HG03571 (cell line): ENCODE results near the gene MYEOV.

ENCODE experiments used
- ATAC-seq: cut with Tn5 transposase; IDR thresholded peaks from one replicate; pipeline ENCODE4 v1.9.1; 2021; ENCODE audit not compliant: unreplicated experiment

The MYEOV gene

DNA sequence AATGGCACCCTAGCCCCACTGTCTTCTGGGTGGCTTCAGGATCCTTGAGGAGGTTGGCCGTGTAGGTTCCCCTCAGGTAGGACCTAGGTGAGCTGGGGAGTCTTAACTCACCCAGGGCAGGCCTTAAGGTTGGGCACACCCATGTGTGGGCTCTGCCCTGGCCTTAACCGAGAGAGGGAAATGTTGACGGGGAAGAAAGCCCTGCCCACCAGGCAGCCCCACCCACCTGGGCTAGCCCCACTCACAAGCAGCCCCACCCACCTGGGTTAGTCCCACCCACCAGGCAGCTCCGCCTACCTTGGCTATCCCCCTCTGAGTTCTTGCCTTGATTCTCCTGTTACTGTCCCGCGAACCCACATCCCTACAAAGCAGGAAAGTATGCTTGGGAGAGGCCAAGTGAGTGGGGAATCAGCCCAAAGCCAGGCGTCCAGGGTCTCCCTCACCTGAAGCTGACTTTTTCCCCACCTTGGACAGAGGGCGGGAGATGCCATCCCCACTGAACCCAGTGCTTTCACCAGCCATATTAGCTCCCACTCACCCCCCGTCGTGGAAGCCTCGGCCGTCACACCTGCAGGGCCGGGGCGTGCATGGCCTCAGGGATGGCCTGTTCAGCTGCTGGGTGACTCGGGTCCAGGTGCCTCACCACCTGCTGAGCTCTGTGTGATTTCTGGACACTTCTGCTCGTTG is at the start of gene MYEOV:
Gene MYEOV (plus strand): TSS at position 337 of the 687 bp plus-strand sequence. CDS start 1,200 bp downstream, outside the sequence.
- ATAC-seq, result no peak

DNA sequence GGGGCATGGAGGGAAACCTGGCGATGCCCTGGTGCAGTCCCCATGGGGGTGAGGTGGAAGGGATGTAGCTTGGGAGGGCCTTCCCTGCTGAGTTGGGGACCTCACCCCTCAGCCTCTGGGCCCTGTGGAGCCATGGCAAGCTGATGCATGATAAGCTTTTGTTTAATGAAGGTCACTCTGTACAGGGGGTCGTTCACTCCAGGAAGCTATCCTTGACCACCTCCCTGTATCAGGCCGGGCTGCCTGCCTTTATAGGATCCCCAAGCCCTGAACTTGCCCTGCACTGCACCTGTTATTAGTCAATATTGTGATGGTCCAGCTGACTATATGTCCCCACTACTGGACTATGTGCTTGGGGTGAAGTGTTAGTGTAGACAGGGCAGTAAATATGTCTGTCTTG is 49.7 kb upstream of the MYEOV start:
- ATAC-seq, result no peak

GRCh38 chr11:69245041-69245440 is 48.9 kb upstream of the MYEOV start:
- ATAC-seq, result no peak

- ATAC-seq, result no peak
These were observed 48.2 kb upstream of the MYEOV start for GRCh38 chr11:69245491-69246345.

DNA sequence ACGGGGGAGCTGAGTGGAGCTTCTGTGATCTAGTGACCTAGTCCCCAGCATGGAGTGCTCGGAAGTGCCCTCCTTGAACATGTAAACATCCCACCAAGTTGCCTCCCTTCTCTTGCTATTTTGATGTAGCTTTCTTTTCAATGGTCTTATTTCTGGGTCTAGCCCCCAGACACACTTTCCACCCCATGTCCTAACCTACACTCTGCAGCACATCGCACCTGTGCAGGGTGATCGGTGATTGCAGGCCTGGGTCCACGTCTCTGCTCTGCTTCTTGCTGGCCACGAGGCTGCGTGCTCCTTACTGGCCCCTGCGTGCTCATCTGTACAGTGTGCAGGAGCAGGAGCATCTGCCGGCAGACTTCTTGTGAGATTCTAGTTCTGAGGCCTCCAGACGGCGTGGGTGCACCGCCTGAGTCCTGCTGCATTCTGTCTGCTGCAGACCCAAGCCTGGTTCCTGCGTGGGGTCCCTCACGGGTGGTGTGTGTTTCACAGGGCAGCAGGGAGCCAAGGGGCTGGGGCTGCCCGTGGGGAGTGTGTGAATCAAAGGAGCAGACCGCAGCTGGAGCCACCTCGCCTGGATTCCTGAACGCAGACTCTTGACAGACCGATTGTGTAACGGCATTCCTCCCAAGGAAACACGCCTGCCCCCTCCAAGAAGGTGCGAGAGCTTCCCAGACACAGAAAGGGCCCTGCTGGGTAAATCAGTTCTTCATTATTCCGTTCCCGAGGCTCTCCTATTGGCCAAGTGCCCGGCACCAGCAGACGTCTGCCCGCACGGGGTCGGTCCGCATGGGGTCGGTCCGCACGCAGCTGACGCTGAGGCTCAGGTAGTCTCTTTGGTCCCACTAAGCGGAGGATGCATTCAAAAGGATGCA is 44.4 kb upstream of the MYEOV start:
- ATAC-seq, result no peak

- ATAC-seq, result no peak
These were observed 43.5 kb upstream of the MYEOV start for GRCh38 chr11:69250186-69251056.

GRCh38 chr11:69251057-69251393 is 42.9 kb upstream of the MYEOV start:
- ATAC-seq, result no peak

DNA sequence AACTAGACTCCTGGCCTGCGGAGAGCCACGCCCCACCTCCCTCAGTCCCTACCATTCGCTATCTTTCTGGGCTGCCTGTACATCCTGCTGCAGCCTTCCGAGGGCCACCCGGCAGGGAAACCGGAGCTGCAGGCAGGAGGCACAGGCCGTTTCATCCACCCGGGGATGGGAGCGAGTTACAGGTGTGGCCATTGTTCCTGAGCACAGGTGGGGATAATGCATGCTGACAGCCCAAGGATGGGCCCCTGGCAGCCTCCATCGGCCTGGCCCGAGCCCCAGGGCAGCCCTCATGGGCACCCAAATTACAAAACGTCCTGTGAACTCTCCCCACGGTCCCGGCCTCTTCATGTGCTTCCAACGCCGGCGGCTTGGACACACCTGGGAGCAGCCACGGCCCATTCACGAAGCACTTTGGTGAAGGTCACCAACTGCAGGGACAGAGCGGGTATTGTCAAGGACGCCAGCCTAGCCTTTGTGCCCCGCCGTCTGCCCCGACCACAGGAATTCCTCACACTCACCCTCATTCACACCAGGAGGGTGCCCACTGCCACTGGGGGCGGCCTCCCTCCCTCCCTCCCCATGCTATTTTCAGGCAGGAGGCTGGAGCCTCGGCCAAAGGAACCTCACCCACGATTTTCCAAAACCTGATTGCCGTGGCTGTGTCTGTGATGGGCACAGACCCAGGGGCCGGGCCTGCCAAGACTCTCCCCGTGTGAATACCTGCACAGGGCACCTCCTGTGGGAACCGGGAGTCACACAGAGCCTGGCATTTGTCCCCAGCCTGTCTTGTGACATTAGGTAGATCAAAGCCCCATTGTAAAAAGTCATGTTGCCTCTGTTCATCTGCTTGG is 42.1 kb upstream of the MYEOV start:
- ATAC-seq, result no peak

DNA sequence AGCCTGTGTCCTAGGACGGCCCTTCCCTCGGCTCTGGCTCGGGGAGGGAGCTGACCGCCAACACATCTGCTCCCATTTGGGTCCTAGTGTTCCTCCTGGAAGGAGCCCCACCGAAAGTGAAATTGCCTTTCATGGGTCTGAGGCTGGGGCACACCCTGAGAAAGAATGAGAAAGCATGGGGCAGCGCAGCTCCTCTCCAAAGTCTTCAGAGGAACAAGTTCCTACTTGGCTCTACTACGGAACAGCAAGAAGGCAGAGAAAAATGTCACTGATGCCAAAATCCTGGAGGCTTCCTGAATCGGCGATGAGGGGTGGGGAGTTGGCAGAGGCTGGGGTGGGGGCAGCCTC is 41.5 kb upstream of the MYEOV start:
- ATAC-seq, result no peak

- ATAC-seq, result no peak
These were observed 40.9 kb upstream of the MYEOV start for GRCh38 chr11:69253028-69253427.

DNA sequence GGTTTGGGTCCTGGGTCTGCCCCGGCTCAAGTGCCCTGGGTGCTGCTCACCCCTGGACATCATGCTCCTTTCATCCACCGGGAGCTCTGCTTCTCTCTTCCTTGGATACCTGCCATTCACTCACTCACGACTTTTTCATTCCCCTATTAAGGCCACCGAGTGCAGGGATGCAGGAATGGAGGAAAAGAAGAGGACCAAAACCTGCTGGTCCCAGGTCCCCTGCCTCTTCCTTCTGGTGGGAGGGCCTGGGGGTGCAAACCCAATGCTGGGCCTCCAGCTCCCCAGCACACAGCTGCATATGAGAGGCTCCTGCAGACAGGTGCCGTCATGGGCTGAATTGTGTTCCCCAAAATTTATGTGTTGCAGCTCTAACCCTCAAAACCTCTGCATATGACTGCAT is 36.8 kb upstream of the MYEOV start:
- no peak for ATAC-seq

DNA sequence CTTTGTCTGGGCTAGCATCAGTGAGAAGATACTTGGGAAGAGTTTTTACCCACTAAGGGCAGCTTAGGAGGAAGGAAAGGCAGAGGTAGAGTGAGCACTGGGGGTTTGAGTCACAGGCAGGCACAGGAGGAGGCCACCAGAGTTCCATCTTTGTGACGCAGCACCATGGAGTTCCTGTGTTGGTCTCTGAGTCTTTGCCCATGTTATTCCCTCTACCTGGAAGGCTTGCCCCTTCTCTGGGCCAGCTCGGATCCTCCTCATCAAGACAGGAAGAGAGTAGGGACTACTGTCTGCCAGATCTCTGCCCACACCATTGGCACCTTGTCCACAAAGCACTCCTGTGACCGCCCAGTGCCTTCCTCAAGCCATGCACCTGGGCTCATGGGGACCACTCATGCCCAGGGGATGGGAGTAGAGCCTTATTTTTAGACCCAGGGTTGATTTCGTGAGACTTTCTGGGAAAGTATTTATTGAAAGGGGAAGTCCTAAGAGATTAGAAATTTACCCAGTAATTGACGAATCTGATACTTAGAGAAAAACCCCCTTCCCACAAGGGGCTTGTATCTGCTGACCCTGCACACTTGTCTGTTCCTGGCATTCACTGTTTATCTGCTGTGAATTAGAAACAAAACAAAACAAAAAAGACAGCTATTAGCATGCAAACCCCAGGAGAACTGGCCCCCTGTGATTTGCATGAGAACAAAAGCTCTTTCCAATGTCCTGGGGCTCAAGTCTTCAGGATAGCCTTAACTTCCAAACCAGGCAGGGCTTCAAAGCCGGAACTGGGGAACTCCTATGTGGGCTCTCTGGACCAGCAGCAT is 35.9 kb upstream of the MYEOV start:
- ATAC-seq, result no peak

GRCh38 chr11:69259096-69259495 is 34.9 kb upstream of the MYEOV start:
- ATAC-seq, result no peak

DNA sequence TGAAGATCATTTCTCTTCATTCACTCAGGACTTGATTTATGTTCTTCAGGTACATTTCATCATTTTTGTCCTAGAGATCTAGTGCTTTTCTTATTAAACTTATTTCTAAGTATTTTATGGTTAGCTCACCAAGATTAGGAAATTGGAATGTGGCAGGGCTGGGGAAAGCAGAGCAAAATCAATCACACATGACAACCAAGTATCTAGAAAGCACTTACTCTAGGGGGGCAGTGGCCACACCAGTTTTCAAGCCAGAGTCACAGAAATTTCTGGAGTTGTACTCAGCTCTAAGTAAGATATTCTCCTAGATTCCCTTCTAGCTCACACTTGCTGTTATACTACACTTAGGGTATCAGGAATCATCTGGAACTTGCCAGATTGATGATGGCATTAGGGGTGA is 33.3 kb upstream of the MYEOV start:
- no peak for ATAC-seq

- ATAC-seq, result no peak
These were observed 32.8 kb upstream of the MYEOV start for GRCh38 chr11:69261116-69261515.

GRCh38 chr11:69262918-69263735 is 30.8 kb upstream of the MYEOV start:
- no peak for ATAC-seq

- ATAC-seq, result no peak
These were observed 30.3 kb upstream of the MYEOV start for GRCh38 chr11:69263736-69264052.

GRCh38 chr11:69264486-69264885 is 29.5 kb upstream of the MYEOV start:
- ATAC-seq, result no peak
